Mesothelial cell of epicardium (in vitro differentiated cells): ENCODE results near the gene KLK1. TPM values are rescaled to one million over a fixed set of nuclear protein-coding genes. Genes with fewer than 3 reads are reported as not detected.

ENCODE experiments used
- DNase-seq, 2 experiments: peaks; one replicate each; pipeline ENCODE4 v3.0.0; 2021; ENCODE audit warnings: low spot score in 2 of 2; ENCODE audit not compliant: unreplicated experiment in 2 of 2
- H3K27ac Mint-ChIP-seq: 2 replicates; pipeline ENCODE4 v1.8.0; 2021; ENCODE audit warnings: mixed read lengths
- H3K27me3 Mint-ChIP-seq: 2 replicates; pipeline ENCODE4 v1.8.0; 2021; ENCODE audit warnings: low read depth, mixed read lengths
- H3K36me3 Mint-ChIP-seq: 2 replicates; pipeline ENCODE4 v1.8.0; 2021; ENCODE audit warnings: mixed read lengths
- H3K4me1 Mint-ChIP-seq: 2 replicates; pipeline ENCODE4 v1.8.0; 2021; ENCODE audit warnings: mixed read lengths
- H3K4me3 Mint-ChIP-seq: 2 replicates; pipeline ENCODE4 v1.8.0; 2021; ENCODE audit warnings: mild to moderate bottlenecking, moderate library complexity, mixed read lengths
- H3K9me3 Mint-ChIP-seq: 2 replicates; pipeline ENCODE4 v1.8.0; 2021; ENCODE audit warnings: mixed read lengths
- total RNA-seq: library from RNA; stranded (reverse); gene quantifications from 3 replicates; pipeline ENCODE4 v1.2.1, GENCODE V29; 2021
- TF ChIP-seq, protein P1 (sequence below): fragments of 200-600 bp; sonication (generic); IDR thresholded peaks from one replicate; pipeline ENCODE4 v1.5.0; 2021; ENCODE audit warnings: antibody characterized with exemption; ENCODE audit not compliant: unreplicated experiment

The KLK1 gene
- total RNA-seq, 1 donor from 2014 or later, result 0.40 TPM

DNA sequence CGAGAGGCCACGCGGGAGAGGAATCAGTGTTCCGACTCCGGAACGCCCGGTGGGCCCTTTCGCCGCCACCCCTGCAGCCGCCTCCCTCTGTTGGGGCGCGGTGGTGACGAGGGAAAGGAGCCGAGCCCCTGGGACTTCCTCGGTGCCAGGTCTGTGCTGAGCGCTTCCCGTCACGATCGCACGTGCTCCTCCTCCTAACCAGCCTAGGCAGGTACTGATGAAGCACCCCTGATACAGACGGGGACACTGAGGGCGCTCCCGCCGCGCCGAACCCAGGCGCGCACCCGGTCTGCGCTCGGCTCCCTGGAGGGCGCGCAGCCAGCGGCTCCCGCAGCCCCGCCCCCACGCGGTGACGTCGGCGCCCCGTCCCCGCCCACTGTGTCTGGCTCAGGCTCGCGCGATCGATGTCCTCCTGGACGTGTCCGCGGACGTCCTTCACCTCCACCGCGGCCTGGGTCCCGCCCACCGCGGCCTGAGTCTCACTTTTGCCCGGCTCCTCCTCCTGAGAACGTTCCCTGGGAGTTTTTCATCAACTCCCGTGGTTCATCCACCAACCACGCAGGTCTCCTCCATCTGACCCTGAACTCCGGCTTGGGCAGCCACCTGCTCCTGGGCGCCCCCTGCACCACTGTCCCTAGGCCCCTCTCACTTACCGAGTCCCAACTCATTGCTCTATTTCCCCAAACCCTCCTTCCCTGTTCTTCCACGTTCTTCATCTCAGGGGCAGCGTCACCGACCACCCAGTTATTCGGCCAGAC lies 12.4 kb upstream of the KLK1 start:
- H3K9me3 Mint-ChIP-seq, result no peaks in the 10 kb centered on the region
- peak; percentile 68 to 91 for DNase-seq
- H3K4me3 Mint-ChIP-seq, result peak overlapping the region; percentile 76
- peak overlapping the region; percentile 50 for H3K27ac Mint-ChIP-seq
- no peaks in the 10 kb centered on the region for H3K36me3 Mint-ChIP-seq
- H3K27me3 Mint-ChIP-seq, result peaks cover 54% of the 10 kb centered on the region
- peaks cover 10% of the 10 kb centered on the region for H3K4me1 Mint-ChIP-seq
- TF ChIP-seq, protein P1, sequence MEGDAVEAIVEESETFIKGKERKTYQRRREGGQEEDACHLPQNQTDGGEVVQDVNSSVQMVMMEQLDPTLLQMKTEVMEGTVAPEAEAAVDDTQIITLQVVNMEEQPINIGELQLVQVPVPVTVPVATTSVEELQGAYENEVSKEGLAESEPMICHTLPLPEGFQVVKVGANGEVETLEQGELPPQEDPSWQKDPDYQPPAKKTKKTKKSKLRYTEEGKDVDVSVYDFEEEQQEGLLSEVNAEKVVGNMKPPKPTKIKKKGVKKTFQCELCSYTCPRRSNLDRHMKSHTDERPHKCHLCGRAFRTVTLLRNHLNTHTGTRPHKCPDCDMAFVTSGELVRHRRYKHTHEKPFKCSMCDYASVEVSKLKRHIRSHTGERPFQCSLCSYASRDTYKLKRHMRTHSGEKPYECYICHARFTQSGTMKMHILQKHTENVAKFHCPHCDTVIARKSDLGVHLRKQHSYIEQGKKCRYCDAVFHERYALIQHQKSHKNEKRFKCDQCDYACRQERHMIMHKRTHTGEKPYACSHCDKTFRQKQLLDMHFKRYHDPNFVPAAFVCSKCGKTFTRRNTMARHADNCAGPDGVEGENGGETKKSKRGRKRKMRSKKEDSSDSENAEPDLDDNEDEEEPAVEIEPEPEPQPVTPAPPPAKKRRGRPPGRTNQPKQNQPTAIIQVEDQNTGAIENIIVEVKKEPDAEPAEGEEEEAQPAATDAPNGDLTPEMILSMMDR, result no peak

DNA sequence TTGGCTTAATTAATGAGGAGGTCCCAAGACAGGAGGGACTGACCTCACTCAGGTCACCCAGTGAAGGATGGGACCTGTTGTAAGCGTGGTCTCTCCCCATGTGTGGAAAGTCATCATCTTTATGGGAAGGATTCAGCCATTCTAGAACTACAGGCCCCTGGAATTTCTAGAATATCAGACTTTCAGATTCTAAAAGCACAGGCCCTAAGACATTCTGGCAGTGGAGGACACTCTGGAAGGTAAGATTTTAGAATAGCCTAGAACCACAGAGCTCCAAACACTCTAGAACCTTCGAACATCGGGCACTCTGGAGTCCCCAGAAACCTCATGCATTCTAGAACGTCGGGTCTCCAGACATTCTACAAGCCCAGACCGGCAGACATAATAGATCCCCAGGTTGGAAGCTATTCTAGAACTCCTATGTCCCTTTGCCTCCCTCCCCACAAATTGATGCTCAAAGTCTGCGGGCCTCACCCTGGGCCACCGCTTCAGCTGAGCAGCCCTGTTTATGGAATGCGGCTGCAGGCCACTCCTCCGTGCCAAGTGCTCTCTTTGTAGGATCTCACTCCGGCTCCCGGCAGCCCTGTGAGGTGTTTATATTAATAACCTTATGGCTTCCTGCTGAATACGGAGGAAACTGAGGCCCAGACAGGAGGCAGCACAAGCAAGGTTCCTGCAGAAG lies 11.7 kb upstream of the KLK1 start:
- DNase-seq, result no peak
- Mint-ChIP-seq H3K27ac (no peak overlapping the region), H3K36me3 (no peaks in the 10 kb centered on the region), H3K9me3 (no peaks in the 10 kb centered on the region), H3K27me3 (peaks cover 48% of the 10 kb centered on the region), H3K4me1 (peaks cover 10% of the 10 kb centered on the region), H3K4me3 (peak overlapping the region; percentile 76)
- TF ChIP-seq, protein P1, result no peak

DNA sequence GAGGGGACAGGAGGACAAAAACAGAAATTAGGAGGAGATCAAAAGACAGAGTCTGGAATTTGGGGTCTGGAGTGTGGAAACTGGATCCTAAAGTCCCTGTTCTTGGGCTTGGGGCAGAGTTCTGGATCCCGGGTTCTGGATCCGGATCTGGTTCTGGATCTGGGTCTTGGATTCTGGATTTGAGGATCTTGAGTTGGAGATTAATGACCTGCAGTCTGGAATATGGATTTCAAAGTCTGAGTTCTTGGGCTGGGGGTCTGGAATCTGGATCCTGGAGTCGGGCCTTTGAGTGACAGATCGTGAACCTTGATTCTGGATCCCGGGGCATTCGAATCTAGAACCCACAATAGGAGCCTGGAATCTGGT lies 10.2 kb upstream of the KLK1 start:
- no peak for DNase-seq
- TF ChIP-seq, protein P1, result no peak
- Mint-ChIP-seq H3K9me3 (no peaks in the 10 kb centered on the region), H3K27me3 (peaks cover 46% of the 10 kb centered on the region), H3K27ac (no peak overlapping the region), H3K4me1 (peaks cover 10% of the 10 kb centered on the region), H3K4me3 (no peak overlapping the region), H3K36me3 (no peaks in the 10 kb centered on the region)

DNA sequence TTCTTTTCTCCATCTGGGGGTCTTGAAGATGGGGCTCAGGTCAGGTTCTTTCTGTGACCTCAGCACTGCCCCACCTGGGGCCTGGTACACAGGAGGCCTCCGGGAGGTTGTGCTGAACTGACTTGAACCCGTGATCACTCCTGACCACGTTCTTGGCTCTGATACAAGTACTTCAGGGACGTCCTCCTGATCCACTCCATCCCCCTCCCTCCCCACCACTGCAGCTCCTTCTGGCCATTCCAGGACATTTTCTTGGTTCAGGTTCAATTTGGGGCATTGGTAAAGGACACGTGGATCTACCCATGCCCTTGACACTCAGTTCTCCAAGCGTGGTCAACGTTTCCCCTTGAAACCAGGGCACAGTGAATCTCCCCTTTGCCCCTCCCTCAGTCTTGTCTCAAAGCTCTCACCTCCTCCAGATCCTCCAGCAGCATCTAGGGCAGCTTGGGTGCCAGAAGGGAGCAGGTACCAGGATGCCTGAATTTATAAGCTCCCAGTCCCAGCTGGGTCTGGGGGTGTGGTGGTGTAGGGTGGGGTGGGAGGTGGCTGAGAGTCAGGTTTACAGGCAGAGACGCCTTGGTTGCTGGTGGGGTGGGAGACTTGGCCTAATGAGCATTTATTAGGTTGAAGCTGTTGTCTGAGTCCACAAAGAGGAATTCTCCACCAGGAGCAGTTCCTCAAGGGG lies 9.7 kb upstream of the KLK1 start, which contains the start of gene KLK15:
TSS of gene KLK15 (minus strand) at position 458 of the 685 bp plus-strand sequence. CDS start 2,082 bp downstream, outside the sequence.
- TF ChIP-seq, protein P1, result no peak
- H3K4me3 Mint-ChIP-seq, result no peak within 1 kb of the TSS
- no peak within 1 kb of the TSS for H3K27ac Mint-ChIP-seq
- H3K27me3 Mint-ChIP-seq, result peaks cover 45% of the 10 kb centered on the region
- no peaks in the 10 kb centered on the region for H3K36me3 Mint-ChIP-seq
- H3K9me3 Mint-ChIP-seq, result no peaks in the 10 kb centered on the region
- peaks cover 10% of the 10 kb centered on the region for H3K4me1 Mint-ChIP-seq
- DNase-seq, result no peak

DNA sequence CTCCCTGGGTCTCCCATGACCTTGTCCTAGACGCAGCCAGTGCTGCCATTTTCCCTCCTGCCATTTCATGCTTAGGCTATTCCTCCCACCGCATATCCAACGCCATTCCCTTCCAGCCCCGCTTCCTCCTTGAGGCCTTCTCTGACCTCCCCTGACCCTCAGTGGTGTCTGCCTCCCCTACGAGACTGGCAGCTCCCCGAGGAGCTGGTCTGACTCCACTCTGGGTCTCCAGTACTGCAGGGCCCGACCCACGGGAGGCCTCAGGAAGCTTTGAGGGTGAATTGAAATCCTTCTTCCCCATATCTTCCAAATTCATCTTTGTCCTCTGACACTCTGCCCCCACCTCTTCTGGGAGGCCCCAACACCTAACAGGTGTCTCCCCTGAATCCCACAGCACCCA lies 9.1 kb upstream of the KLK1 start:
- H3K9me3 Mint-ChIP-seq, result no peaks in the 10 kb centered on the region
- TF ChIP-seq, protein P1, result no peak
- peaks cover 8% of the 10 kb centered on the region for H3K4me1 Mint-ChIP-seq
- H3K27ac Mint-ChIP-seq, result no peak overlapping the region
- H3K36me3 Mint-ChIP-seq, result no peaks in the 10 kb centered on the region
- DNase-seq, result no peak
- H3K27me3 Mint-ChIP-seq, result peaks cover 48% of the 10 kb centered on the region
- no peak overlapping the region for H3K4me3 Mint-ChIP-seq
